GM19397 (cell line): Measurements from ENCODE around the gene MRRF.
"Not testable (repeated sequence)": the region's sequence is repeated elsewhere in the genome, so short reads cannot be mapped to it uniquely, and the experiment has no call there.

Experiments used
- ATAC-seq: cut with Tn5 transposase; IDR thresholded peaks from one replicate; pipeline ENCODE4 v1.9.1; 2021; ENCODE audit warnings: mild to moderate bottlenecking, moderate library complexity; ENCODE audit not compliant: unreplicated experiment

MRRF gene

DNA sequence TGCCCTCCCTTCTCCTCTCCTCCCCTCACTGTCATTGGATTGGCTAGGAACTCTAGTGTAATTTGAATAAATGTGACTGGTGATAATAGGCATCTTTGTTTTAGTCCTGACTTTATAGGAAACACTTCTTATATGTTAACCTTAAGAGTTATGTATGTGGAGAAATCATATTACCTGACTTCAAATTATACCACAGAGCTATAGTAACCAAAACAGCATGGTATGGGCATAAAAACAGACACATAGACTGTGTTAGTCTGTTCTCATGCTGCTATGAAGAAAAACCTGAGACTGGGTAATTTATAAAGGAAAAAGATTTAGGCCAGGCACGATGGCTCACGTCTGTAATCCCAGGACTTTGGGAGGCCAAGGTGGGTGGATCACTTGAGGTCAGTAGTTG lies 9.4 kb downstream of the MRRF start:
- ATAC-seq: no peak

DNA sequence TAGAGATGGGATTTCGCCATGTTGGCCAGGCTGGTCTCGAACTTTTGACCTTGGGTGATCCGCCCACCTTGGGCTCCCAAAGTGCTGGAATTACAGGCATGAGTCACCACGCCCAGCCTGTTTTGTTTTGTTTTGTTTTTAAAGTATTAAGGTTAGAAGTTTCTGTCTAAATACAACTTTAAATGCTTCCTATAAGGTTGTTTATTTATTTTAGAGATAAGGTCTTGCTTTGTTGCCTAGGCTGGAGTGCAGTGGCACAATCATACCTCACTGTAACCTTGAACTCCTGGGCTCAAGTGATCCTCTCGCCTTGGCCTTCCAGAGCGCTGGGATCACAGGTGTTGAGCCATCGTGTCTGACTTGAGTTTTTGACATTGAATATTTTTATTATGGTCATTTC lies 11.4 kb downstream of the MRRF start:
- ATAC-seq: no peak

- ATAC-seq: no peak
Measured at GRCh38 chr9:122277285-122277897, 12.7 kb downstream of the MRRF start.

DNA sequence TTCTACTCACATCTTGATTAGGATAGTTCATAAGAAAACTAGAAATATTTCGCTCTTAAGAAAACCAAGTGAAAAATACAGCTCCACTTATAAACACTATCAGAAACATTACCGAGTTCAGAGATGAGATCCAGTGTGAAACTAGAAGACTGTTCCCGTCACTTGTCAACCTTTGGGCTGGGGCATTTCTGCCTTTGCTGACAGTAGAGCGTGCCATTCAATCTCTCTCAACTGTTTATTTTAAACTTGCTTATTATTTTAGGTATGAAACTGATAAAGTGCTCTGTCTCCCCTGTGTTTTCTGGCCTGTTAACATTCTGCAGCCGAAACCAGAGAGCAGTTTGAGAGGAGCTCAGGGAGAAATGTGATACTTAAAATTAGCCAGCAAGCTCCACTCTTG lies 16.7 kb downstream of the MRRF start:
- ATAC-seq: no peak

DNA sequence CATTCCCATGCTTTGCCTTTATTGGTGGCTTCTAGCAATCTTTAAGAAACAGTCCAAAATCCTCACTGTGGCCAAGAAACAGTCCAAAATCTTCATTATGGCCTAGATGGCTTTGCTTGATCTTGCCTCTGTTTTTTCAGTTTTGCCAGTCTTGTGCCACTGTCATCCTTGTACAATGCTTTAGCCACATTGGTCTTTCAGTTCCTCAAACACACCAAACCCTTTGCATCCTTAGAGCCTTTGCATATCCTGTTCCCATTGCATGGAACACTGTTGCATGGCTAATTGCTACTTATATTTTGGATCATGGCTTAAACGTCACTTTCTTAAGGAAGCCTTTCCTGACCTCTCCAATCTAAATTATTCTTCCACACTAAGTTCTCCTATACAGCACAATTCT lies 22.1 kb downstream of the MRRF start:
- ATAC-seq: peak; percentile 55

GRCh38 chr9:122287214-122287720 lies 22.6 kb downstream of the MRRF start:
- ATAC-seq: no peak

- no peak for ATAC-seq
Measured at GRCh38 chr9:122291458-122291857, 26.8 kb downstream of the MRRF start.

- ATAC-seq: no peak
Measured at GRCh38 chr9:122294531-122294930, 29.8 kb downstream of the MRRF start.

GRCh38 chr9:122297512-122297911 lies 32.8 kb downstream of the MRRF start:
- ATAC-seq: no peak

DNA sequence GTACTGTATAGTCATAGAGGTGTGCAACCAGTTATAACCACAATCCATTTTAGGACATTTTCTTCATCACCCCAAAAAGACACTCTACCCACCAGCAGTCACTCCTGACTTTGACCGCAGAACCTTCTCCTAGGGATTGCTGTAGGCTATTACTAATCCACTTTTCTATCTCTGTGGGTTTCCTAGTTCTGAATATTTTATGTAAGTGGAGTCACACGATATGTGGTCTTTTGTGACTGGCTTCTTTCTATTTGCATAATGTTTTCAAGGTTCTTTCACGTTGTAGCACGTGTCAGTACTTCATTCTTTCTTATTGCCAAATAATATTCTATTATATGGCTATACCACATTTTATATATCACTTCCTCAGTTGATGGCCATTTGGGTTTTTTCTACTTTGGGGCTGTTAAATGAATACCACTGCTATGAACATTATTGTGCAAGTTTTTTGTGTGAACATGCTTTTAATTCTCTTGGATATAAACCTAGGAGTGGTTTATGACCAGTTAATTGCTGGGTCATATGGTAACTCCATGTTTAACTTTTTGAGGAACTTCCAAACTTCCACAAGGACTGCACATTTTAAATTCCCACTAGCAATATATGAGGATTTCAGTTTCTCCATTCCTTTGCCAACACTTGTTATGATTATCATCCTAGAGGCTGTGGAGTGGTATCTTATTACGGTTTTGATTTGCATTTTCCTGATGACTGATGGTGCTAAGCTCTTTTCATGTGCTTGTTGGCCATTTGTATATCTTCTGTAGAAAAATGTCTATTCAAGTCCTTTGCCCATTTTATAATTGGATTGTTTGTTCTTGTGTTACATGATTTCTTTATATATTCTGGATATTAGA lies 37.8 kb downstream of the MRRF start:
- no peak for ATAC-seq

GRCh38 chr9:122307061-122307460 lies 42.4 kb downstream of the MRRF start:
- no peak for ATAC-seq

- ATAC-seq: no peak
Measured at GRCh38 chr9:122307925-122308324, 43.2 kb downstream of the MRRF start.

- no peak for ATAC-seq
Measured at GRCh38 chr9:122309861-122310260, 45.2 kb downstream of the MRRF start.

- ATAC-seq: no peak
Measured at GRCh38 chr9:122314165-122314564, 49.5 kb downstream of the MRRF start.

GRCh38 chr9:122315534-122315933 lies 50.9 kb downstream of the MRRF start:
- ATAC-seq: no peak

DNA sequence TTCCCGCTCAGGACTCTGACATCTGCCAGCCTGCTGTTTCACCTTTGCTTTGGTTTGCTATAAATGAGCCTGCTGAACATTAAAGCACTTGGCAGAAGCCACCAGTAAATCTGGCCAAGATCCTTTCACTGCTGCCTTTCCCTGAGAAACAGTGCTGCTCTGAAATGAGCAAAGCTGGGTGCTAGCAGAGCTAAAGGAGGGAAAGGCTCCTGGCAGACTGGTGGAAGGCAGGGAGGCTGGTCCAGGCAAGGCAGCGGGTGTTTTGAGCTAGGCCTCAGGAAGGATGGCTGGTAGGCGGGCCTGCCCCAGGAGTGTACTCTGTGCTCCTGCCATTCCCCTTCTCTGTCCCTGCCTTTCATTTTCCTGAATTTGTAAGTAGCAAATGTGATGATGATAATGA lies 53.6 kb downstream of the MRRF start:
- no peak for ATAC-seq

GRCh38 chr9:122320413-122320881 lies 55.8 kb downstream of the MRRF start:
- ATAC-seq: no peak

DNA sequence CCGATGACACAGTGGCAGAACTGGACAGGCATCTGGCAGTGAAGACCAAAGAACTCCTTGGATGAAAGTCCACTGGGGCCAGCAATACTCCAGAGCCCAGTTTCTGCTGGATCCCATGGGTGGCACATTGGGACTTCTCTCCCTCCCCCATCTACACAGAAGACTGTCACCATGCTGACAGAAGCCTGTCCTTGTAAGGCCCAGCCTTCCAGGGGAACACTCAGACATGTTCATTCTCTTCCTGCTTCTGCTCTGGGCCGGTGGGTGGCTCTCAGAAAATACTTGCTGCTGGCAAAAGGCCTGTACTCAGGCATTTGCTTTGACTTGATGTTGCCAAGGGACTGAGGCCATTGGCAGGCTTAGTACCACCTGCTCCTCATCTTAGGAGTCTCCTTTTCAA lies 57.9 kb downstream of the MRRF start:
- ATAC-seq: no peak

GRCh38 chr9:122324665-122325064 lies 60.0 kb downstream of the MRRF start:
- ATAC-seq: not testable (repeated sequence)

DNA sequence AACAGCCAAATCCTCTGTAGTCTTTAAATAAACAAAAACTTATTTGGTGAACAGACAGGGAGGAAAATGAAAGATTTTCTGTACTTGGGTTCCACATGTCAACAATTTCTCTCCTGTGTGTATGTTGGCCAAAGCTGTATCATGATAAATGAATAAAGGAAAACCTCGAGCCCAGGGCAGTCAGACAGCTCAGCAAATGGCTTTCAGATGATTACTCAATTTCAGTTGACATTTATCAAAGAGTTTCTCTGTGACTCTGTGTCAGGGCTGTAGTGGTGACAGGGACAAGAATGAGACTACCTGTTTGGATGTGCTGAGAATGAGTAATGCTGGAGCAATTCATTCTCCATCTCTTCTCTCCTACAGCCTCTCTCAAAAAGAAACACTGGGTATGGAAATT lies 60.4 kb downstream of the MRRF start:
- ATAC-seq: no peak

GRCh38 chr9:122327175-122327574 lies 62.5 kb downstream of the MRRF start:
- ATAC-seq: no peak

DNA sequence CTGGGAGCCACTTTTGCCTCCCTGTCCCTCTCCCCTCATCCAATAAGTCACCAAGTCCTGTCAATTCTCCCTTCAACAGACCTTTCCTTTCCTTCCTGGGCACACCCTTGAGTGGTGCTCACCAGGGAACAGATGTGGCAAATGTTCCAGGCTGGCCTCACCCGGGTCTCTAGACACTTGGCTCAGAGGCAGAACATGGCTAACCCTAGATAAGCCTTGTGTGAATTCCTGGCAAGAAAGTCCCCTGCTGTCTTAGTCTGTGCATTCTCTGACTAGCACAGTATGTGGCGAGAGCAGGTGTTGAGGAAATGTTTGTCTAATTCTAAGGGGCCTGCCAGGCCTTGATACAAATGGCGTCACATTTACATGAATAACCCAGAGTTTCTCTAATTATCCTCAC lies 64.9 kb downstream of the MRRF start:
- ATAC-seq: no peak
